NCI-H82 (cell line): ENCODE measurements around the gene FAAP100.

Source experiments
- DNase-seq: peaks from one replicate; lab custom pipeline; 2025; lab: John Stamatoyannopoulos, UW

Gene FAAP100

GRCh38 chr17:81575836-81576235, 23.7 kb upstream of the FAAP100 start:
- DNase-seq: no peak

- DNase-seq: no peak
Observed at GRCh38 chr17:81574643-81574956, 22.4 kb upstream of the FAAP100 start.

GRCh38 chr17:81573794-81574642, 21.9 kb upstream of the FAAP100 start:
- DNase-seq: peak; percentile 63

GRCh38 chr17:81572563-81573168, 20.5 kb upstream of the FAAP100 start:
- no peak for DNase-seq

GRCh38 chr17:81570964-81571363, 18.8 kb upstream of the FAAP100 start:
- DNase-seq: no peak

GRCh38 chr17:81569986-81570514, 17.9 kb upstream of the FAAP100 start:
- no peak for DNase-seq

- DNase-seq: no peak
Observed at GRCh38 chr17:81568416-81568815, 16.3 kb upstream of the FAAP100 start.

- no peak for DNase-seq
Observed at GRCh38 chr17:81567191-81567590, 15.0 kb upstream of the FAAP100 start.

GRCh38 chr17:81566461-81567126, 14.4 kb upstream of the FAAP100 start:
- no peak for DNase-seq

- no peak for DNase-seq
Observed at GRCh38 chr17:81565231-81565630, 13.1 kb upstream of the FAAP100 start.

- DNase-seq: no peak
Observed at GRCh38 chr17:81564778-81565177, 12.6 kb upstream of the FAAP100 start.

- DNase-seq: no peak
Observed at GRCh38 chr17:81563861-81564586, 11.9 kb upstream of the FAAP100 start.

- no peak for DNase-seq
Observed at GRCh38 chr17:81561494-81561885, 9.3 kb upstream of the FAAP100 start.

- DNase-seq: no peak
Observed at GRCh38 chr17:81558941-81559806, 7.0 kb upstream of the FAAP100 start.

GRCh38 chr17:81558115-81558468, 5.9 kb upstream of the FAAP100 start:
- DNase-seq: no peak

GRCh38 chr17:81557276-81558114, 5.3 kb upstream of the FAAP100 start:
- DNase-seq: no peak

GRCh38 chr17:81556863-81557262, 4.7 kb upstream of the FAAP100 start:
- no peak for DNase-seq

GRCh38 chr17:81556175-81556691, 4.1 kb upstream of the FAAP100 start:
- DNase-seq: no peak

GRCh38 chr17:81553616-81554181, 1.5 kb upstream of the FAAP100 start:
- DNase-seq: peak; percentile 76
